ENCODE measurements around the gene FBN1. TPM values are rescaled to one million over a fixed set of nuclear protein-coding genes. Genes with fewer than 3 reads are reported as not detected.

Gene FBN1
- total and polyA plus RNA-seq, 12 donors = 5.6 to 84.6 (median 54.5) TPM

DNA sequence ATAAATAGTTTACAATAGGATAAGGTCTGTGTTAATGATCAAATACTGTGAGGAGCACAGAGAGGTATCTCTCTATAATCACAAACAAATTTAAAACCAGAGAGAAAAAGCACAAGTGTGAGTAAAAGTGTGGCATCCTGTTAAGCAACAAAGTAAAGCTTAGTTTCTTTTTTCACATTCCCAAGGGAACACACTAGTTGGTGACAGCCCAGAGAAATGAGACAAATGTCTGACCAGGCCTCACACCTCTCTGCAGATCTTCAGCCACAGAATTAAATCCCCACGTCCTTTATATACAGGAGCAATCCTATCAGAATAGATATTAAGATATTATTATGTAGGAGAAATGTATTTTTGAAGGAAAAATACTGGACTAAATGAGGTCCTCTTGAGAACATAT is 2.7 kb downstream of the FBN1 start:
- H3K4me3 ChIP-seq = peak overlapping the region in 1 of 4 donors; percentile 74
- no peak for TF ChIP-seq POLR2A (IDR thresholded peaks at IDR 0.05)
- TF ChIP-seq, protein P1, sequence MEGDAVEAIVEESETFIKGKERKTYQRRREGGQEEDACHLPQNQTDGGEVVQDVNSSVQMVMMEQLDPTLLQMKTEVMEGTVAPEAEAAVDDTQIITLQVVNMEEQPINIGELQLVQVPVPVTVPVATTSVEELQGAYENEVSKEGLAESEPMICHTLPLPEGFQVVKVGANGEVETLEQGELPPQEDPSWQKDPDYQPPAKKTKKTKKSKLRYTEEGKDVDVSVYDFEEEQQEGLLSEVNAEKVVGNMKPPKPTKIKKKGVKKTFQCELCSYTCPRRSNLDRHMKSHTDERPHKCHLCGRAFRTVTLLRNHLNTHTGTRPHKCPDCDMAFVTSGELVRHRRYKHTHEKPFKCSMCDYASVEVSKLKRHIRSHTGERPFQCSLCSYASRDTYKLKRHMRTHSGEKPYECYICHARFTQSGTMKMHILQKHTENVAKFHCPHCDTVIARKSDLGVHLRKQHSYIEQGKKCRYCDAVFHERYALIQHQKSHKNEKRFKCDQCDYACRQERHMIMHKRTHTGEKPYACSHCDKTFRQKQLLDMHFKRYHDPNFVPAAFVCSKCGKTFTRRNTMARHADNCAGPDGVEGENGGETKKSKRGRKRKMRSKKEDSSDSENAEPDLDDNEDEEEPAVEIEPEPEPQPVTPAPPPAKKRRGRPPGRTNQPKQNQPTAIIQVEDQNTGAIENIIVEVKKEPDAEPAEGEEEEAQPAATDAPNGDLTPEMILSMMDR (IDR thresholded peaks at IDR 0.05) = no peak
- 25 to 39% (median 30%) methylated on average over 1 of the region's 1 CpG for whole genome bisulfite sequencing, 4 donors
- intact Hi-C loops (cut with DNase I) = loop anchor here in 1 of 2 donors (10.0 kb wide), 2 partner anchors 138 to 162 kb away; no protein-coding TSS in a partner anchor
- DNase-seq = no peak
- H3K36me3 ChIP-seq (replicated peaks in 1 of 2) = no peaks in the 10 kb centered on the region
- peak overlapping the region in 3 of 5 donors; percentile 20 to 51 (median 34) for H3K27ac ChIP-seq
- no peaks in the 10 kb centered on the region for H3K9me3 ChIP-seq (replicated peaks in 1 of 3)
- H3K27me3 ChIP-seq = no peaks in the 10 kb centered on the region
- peaks cover 12 to 29% of the 10 kb centered on the region in 2 donors for H3K4me1 ChIP-seq (replicated peaks in 1 of 2)

DNA sequence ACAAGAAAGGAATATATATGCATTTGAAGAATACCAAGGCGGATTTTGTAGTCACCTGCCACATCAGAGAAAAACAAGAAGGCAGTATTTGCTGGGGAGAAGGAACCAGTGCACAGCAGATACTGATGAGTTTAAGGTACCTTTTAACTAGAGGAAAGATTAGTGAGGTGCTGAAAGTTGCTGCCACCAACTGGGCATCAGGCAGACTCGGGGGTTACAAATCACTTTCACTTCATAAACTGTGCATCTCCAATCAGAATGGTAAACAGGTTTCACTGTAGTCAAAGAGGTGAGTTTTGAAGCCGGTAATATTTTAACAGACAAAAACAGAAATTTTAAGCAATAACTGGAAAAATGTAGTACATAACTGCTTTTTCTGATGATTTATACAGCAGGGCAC is 4.1 kb downstream of the FBN1 start:
- peak in 2 of 7 donors; percentile 16 to 33 for DNase-seq
- intact Hi-C loops (cut with DNase I) = loop anchor here in 1 of 2 donors (10.0 kb wide), 2 partner anchors 137 to 163 kb away; no protein-coding TSS in a partner anchor
- H3K4me3 ChIP-seq = no peak overlapping the region
- WGBS, 4 donors = 48 to 54% (median 51%) methylated on average over 3 of the region's 3 CpGs
- TF ChIP-seq POLR2A (IDR thresholded peaks at IDR 0.05) = no peak
- TF ChIP-seq, protein P1 (IDR thresholded peaks at IDR 0.05) = peak in 3 of 6 experiments; percentile 2 to 33 (median 28)
- no peaks in the 10 kb centered on the region for H3K36me3 ChIP-seq (replicated peaks in 1 of 2)
- H3K27ac ChIP-seq = no peak overlapping the region
- no peaks in the 10 kb centered on the region for H3K27me3 ChIP-seq
- peaks cover 12 to 29% of the 10 kb centered on the region in 2 donors for H3K4me1 ChIP-seq (replicated peaks in 1 of 2)
- H3K9me3 ChIP-seq (replicated peaks in 1 of 3) = no peaks in the 10 kb centered on the region

- no peak overlapping the region for H3K4me3 ChIP-seq
- no peaks in the 10 kb centered on the region for H3K27me3 ChIP-seq
- H3K4me1 ChIP-seq (replicated peaks in 1 of 2) = peaks cover 12 to 29% of the 10 kb centered on the region in 2 donors
- DNase-seq = no peak
- TF ChIP-seq, protein P1 (IDR thresholded peaks at IDR 0.05) = no peak
- TF ChIP-seq POLR2A (IDR thresholded peaks at IDR 0.05) = no peak
- WGBS, 4 donors = 70 to 91% (median 84%) methylated on average over 2 of the region's 2 CpGs
- no peaks in the 10 kb centered on the region for H3K9me3 ChIP-seq (replicated peaks in 1 of 3)
- no peak overlapping the region for H3K27ac ChIP-seq
- intact Hi-C loops (cut with DNase I) = no loop called here
- no peaks in the 10 kb centered on the region for H3K36me3 ChIP-seq (replicated peaks in 1 of 2)
Observed at GRCh38 chr15:48638963-48639362, 6.5 kb downstream of the FBN1 start.

DNA sequence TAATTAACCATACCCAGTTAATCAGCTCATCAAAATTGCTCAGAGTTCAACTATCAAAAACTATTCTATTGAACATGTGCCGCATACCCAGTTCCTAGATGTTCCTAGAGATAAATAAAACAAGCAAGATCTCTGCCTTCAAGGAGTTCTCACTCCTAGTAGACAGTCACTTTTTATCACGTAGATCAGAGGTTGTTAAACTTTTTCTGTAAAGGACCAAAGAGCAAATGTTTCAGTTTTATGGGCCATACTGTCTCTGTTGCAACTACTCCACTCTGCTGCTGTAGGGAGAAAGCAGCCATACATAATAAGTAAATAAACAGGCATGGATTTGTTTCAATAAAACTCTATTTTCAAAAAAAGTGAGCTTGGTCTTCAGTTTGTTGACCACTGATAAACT is 7.9 kb downstream of the FBN1 start:
- no peak for DNase-seq
- no peaks in the 10 kb centered on the region for H3K9me3 ChIP-seq (replicated peaks in 1 of 3)
- WGBS, 4 donors = 90 to 98% (median 96%) methylated on average over 2 of the region's 2 CpGs
- peaks cover 3 to 16% of the 10 kb centered on the region in 2 donors for H3K4me1 ChIP-seq (replicated peaks in 1 of 2)
- no peaks in the 10 kb centered on the region for H3K36me3 ChIP-seq (replicated peaks in 1 of 2)
- intact Hi-C loops (cut with DNase I) = no loop called here
- no peaks in the 10 kb centered on the region for H3K27me3 ChIP-seq
- no peak overlapping the region for H3K4me3 ChIP-seq
- TF ChIP-seq, protein P1 (IDR thresholded peaks at IDR 0.05) = no peak
- TF ChIP-seq POLR2A (IDR thresholded peaks at IDR 0.05) = no peak
- H3K27ac ChIP-seq = no peak overlapping the region

Data from adrenal gland (tissue), 12 donors.